GM12864 (cell line): Measurements from ENCODE around the gene BEND7.

Source experiments
- DNase-seq: peaks from one replicate; pipeline ENCODE4 v3.0.0-alpha.2; 2011; ENCODE audit warnings: low read depth
- H3K4me3 ChIP-seq: 2 replicates; pipeline ENCODE4 v1.5.1; 2011; ENCODE audit warnings: mild to moderate bottlenecking, low read depth, low read length, control low read depth
- TF ChIP-seq, protein P1 (sequence below): IDR thresholded peaks from 2 replicates; pipeline ENCODE4 v1.5.1; 2011; ENCODE audit warnings: low read depth, mild to moderate bottlenecking, moderate library complexity, low read length, control low read depth, inconsistent platforms; ENCODE audit errors: missing control alignments

BEND7 gene

DNA sequence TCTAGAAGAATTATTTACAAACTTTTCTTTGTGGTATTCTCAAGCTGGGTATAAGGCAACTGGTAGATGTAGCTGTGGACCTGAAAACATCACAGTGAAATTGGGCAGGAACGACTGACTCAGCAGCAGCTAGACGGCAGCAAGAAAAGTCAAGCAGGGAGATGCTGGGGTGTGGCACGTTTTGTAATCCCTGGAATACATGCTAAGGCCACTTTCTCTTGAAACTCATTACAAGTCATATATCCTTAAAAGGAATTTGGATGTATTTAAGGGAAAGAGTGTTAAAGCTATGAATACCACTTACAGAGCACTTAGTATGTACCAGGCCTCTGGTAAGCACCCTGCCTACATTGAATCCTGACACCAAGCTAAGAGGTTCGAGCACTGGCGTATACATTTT, 17.4 kb downstream of the BEND7 start:
- no peak overlapping the region for H3K4me3 ChIP-seq
- TF ChIP-seq, protein P1, sequence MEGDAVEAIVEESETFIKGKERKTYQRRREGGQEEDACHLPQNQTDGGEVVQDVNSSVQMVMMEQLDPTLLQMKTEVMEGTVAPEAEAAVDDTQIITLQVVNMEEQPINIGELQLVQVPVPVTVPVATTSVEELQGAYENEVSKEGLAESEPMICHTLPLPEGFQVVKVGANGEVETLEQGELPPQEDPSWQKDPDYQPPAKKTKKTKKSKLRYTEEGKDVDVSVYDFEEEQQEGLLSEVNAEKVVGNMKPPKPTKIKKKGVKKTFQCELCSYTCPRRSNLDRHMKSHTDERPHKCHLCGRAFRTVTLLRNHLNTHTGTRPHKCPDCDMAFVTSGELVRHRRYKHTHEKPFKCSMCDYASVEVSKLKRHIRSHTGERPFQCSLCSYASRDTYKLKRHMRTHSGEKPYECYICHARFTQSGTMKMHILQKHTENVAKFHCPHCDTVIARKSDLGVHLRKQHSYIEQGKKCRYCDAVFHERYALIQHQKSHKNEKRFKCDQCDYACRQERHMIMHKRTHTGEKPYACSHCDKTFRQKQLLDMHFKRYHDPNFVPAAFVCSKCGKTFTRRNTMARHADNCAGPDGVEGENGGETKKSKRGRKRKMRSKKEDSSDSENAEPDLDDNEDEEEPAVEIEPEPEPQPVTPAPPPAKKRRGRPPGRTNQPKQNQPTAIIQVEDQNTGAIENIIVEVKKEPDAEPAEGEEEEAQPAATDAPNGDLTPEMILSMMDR: no peak
- DNase-seq: no peak

DNA sequence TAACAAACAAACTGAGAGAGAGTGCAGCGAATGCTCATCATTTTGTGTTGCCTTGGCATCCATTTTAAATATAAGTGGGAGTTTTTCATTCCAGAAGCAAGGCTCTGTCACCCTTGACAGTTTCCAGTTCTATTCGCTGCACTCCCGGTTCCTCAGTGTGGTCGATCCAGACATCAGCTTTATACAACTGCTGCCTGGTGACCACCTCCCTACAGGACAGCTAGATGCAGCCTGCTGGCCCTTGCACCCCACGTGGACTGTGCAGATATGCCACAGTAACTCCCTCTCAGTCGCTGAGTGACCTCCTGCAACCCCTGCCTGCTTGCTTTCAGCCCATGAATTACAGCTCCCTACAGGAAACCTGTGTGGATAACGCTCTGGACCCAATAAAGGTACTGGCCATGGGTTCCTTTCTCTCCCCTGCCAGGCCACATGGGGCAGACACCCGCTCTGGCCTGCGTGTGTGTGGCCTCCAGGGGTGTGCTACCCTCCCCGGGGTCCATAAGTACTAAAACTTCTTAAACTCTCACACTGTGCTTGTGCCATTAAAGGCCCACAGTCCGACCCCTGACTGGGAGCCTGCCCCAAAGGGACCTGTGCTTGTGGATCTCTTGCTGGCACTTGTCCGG, 23.6 kb downstream of the BEND7 start:
- no peak overlapping the region for H3K4me3 ChIP-seq
- TF ChIP-seq, protein P1: no peak
- DNase-seq: no peak

DNA sequence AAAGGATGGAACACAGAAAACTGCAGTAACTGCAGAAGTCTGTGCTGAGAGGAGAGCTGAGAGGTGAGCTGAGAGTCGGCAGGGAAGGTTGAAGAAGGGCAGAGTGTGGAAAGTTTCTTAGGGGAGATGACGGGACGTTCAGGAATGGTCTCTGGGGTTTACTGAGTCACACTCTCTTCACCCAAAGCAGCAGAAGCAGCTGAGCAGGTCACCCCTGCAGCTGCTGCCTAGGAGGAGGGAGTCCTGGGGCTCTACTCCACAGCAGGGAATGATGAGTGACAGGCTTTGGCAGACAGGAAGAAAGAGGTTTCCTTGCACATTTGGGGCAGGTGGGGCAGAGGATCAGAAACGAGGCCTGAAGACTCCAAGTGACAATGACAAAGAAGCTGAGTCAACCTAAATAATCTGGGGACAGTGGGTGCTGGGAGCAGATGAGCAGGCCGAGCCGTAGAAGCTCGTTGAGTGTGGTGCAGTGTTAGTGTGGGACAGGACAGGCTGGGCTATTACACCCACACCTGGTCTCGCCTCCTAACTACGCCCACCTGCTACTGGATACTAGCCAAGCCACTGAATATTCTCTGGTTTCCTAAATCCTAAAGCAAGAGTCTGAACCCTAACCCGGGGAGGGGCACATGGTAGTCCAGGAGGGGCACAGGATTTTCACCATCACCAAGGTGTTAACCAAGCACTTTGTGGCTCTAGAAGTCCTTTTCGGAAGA, 24.9 kb downstream of the BEND7 start:
- TF ChIP-seq, protein P1: no peak
- DNase-seq: no peak
- H3K4me3 ChIP-seq: no peak overlapping the region

DNA sequence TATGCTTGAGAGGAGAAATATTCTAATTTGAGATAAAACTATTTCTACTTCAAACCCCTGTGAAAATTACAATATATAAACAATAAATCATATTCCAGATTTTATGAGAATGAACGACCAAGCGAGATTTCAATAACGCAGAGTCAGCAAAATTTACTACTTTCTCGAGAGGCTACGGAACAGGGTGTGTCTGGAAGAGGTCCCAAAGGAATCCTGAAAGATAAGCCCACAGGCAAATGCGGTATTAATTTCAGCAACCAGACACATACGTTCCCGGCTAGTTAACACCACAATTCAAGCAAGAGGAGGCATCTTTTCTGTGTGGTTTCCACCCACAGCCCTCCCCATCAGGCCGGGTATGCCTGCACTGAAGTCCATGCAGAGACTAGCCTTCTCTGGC, 26.4 kb downstream of the BEND7 start:
- TF ChIP-seq, protein P1: no peak
- DNase-seq: no peak
- no peak overlapping the region for H3K4me3 ChIP-seq

DNA sequence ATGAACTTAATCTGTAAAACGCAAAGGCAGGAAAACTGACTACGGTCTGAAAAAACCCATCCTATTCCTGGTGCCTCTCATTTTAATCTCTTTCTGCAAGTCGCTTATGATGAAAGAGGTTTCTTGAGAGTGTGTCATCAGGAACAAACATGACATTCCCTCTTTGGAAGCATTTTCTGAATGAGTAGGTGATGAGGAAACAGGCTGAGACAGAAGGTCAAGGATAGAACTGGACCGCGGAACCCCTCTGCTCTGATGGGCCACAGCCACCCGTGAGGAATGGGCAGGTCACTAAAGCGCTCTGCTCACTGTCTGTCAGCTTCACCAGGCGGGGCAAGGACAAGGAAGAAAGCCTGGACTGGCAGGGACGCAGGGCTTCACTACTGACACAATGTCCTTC, 28.6 kb downstream of the BEND7 start:
- DNase-seq: no peak
- no peak overlapping the region for H3K4me3 ChIP-seq
- TF ChIP-seq, protein P1: no peak

DNA sequence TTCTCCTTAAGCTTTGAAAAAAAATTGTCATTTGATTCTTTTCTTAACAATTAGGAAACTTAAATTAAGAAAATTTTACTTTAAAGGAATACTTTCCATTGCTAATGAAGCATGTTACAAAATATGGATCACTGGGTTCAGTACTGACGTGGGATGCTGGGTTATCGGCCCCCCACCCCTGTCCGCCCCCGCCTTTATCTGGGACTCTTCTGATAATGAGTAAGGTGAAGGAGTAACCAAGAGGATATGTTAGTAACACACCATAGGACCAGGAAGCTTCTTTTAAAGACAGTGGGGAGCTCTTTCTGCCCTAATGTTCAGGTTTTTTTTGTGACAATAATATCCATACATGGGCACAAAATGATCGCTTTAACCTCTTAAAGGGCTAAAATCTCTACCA, 29.7 kb downstream of the BEND7 start:
- DNase-seq: no peak
- no peak overlapping the region for H3K4me3 ChIP-seq
- TF ChIP-seq, protein P1: no peak

DNA sequence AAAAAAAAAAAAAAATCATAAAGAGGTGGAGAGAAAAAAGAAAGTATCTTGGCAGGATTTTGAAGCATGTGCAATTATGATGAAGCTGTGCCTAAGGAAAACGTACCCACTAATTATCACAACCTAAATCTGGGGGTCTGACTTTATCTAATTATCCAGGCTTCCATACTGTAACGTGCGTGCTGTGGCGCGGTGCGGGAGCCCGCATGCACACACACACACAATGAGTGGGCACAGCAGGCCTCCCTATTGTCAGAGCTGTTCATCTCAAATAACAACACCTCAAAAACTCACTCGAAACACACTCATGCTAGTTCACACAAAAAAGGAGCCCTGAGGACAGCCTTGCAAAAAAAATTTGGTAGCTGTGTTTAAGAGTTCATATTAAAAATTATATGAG, 31.9 kb downstream of the BEND7 start:
- no peak for DNase-seq
- TF ChIP-seq, protein P1: no peak
- H3K4me3 ChIP-seq: no peak overlapping the region
